Dermis lymphatic vessel endothelial cell (primary cell): Measurements from ENCODE around the gene NDUFS1. TPM values are rescaled to one million over a fixed set of nuclear protein-coding genes. Genes with fewer than 3 reads are reported as not detected.

Experiments used
- total RNA-seq: library from RNA; depleted of rRNA; stranded (reverse); fragments of >200 nt; gene quantifications from 2 replicates; pipeline ENCODE4 v1.2.1, GENCODE V29; 2014

Gene NDUFS1
- total RNA-seq = 125 and 129 TPM in 2 replicates

DNA sequence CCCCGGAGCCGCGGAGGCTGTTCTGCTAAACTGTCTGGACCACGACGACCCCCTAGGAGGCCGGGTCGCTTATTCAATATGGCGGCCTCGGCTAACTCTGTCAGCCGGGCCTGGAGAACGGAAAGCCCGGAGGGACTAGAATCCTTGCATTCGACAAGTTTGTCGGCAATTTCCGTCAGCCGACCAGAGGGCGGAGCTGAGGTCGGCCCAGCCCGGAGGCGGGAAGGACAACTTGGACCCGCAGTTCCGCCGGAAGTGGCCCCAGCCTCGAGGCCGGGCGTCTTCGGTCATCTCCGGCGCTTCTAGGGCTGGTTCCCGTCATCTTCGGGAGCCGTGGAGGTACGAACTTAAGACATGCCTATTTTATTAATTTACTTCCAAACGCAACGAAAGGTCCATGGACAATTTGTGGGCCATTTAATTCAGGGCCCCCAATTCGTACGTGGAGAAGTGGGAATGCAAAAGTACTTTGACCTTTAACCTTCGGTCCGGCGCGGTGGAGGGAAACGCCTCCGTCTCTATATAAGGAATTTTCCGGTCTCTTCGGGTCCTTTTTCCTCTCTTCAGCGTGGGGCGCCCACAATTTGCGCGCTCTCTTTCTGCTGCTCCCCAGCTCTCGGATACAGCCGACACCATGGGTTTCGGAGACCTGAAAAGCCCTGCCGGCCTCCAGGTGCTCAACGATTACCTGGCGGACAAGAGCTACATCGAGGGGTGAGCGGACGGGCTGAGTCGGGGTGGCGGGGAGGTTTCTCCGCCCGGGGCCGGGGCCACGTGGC, at the start of gene NDUFS1, which contains the start of gene EEF1B2:
TSS of gene NDUFS1 (minus strand) at position 99 of the 779 bp plus-strand sequence. CDS start 5,766 bp downstream, outside the sequence.
TSS of gene EEF1B2 (plus strand) at position 550 of the 779 bp plus-strand sequence. CDS start at position 635, 85 bp downstream.

DNA sequence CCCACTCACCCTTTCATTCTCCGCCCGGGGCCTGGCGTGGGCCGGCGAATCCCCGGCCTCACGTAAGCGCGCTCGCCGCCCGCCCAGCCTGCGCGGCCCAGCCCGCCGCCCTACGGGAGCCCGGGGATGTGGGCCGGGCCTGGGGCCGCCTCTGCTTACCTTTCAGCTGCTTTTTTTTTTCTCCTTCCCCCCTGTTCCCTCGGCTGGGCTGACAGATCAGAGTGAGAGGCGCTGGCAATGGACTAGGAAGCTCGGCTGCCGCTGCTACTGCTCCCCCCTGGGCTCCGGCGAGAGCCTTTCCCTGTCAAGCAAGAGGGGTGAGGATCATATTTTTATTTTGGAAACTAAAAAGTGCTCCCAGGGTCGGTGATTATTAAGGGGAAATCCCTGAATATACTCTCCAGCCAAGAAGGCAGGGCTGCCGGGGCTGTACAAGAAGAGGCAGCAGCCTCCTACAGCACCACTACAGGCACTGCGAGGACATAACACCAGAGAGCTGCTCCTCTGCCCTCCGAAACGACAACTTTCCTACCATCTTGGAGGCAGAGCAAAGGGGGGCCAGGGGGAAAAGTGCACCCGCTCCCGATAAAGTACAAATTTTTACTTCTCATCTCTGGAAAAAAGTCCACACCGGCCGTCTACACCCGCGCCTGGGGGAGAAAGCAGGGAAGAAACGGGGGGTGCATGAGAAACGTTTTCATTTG, 73.3 kb downstream of the NDUFS1 start, which contains the start of gene INO80D:
TSS of gene INO80D (minus strand) at position 433 of the 704 bp plus-strand sequence. CDS start 23,158 bp downstream, outside the sequence.

Other genes starting within 250 kb of the NDUFS1 start
- gene INO80D, start 73.3 kb downstream of the NDUFS1 start, total RNA-seq = 8.0 and 8.3 TPM in 2 replicates
- 591 and 635 TPM in 2 replicates for gene EEF1B2, start 451 bp upstream of the NDUFS1 start, total RNA-seq
- gene ZDBF2, start 115.2 kb upstream of the NDUFS1 start, total RNA-seq = 12.4 and 15.2 TPM in 2 replicates